DMS114 treated with DMSO at 0.1 percent for 48 hours (cell line): ENCODE data around the gene TAF6L.
"Not testable (repeated sequence)": the region's sequence is repeated elsewhere in the genome, so short reads cannot be mapped to it uniquely, and the experiment has no call there.

Source experiments
- DNase-seq: peaks from one replicate; lab custom pipeline; 2025; ENCODE audit not compliant: unreplicated experiment; lab: John Stamatoyannopoulos, UW

TAF6L gene

GRCh38 chr11:62805076-62805892, 34.1 kb downstream of the TAF6L start, which contains the start of gene NXF1:
Gene NXF1, minus strand, starts transcription at chr11:62805440. Its CDS starts 84 bp downstream, at chr11:62805356.
- DNase-seq: peak; percentile 84

- no peak for DNase-seq
Observed at GRCh38 chr11:62805961-62806441, 34.8 kb downstream of the TAF6L start.

DNA sequence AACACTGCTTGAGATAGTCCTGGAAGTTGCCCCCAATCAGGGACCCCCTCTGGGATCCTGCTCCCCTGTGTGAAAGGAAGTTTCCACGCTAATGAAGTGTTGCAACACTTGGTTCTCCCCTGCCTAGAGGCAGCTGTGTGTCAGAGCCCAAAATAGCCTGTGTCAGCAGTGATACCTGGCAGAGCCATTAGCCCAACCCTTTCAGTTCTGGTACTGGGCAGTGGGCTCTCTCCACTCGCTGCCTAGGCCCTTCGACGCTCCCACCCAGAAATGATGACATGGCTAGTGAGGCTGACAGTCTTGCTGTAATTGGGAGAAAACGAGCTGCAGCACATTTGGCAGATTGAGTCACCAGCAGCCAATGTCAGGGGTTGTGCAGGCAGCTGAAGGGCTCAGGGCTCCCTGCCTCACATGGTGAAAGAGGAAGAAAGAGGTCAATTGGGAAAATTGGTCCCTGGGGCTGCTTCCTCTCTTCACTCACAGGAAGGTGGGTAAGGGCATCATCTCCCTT, 35.5 kb downstream of the TAF6L start:
- no peak for DNase-seq

DNA sequence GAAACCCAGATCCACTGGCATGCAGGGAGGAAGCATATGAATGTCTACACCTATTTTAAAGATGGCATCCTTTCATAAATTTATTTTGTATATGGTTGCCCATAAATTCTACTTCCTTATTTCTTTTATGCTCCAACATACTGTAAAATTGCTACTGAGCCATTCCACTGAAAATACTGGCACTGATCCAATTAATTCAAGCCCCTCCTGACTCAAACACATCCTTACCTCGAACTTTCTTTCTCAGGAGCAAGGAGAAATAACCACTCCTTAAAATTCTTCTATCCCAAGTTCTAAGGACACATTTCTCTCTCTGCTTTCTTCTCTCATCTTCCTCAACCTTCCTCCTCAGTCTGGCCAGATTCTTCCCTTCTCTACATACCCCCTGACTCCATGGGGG, 39.6 kb downstream of the TAF6L start:
- DNase-seq: no peak

GRCh38 chr11:62811659-62812058, 40.5 kb downstream of the TAF6L start:
- no peak for DNase-seq

DNA sequence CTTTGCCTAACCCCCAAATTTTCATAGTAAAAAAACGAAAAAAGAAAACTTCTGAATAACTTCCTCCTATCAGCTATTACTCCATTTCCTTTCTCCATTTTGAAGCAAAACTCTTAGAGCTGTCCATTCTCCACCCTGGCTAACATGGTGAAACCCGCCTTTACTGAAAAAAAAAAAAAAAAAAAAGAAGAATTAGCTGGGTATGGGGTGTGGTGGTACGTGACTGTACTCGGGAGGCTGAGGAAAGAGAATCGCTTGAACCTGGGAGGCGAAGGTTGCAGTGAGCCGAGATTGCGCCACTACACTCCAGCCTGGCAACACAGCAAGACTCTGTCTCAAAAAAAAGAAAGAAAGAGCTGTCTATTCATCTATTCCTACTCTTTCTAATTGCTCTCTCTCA, 45.4 kb downstream of the TAF6L start:
- no peak for DNase-seq

DNA sequence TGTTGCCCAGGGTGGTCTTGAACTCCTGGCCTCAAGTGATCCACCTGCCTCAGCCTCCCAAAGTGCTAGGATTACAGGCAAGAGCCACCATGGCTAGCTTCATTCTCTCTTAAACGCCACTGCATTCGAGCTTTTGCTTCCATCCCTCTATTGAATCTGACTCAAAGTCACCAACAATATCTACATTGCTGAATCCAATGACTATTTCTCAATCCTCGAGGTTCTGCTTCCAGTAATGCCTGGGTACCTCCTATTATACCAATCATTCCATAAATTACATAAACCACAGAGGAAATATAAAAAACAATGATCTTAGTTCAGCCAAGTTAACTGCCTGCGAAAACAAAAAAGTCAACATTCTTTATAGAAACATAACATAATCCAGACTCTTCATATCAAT, 45.9 kb downstream of the TAF6L start:
- DNase-seq: no peak

GRCh38 chr11:62823677-62824076, 52.5 kb downstream of the TAF6L start:
- DNase-seq: no peak

DNA sequence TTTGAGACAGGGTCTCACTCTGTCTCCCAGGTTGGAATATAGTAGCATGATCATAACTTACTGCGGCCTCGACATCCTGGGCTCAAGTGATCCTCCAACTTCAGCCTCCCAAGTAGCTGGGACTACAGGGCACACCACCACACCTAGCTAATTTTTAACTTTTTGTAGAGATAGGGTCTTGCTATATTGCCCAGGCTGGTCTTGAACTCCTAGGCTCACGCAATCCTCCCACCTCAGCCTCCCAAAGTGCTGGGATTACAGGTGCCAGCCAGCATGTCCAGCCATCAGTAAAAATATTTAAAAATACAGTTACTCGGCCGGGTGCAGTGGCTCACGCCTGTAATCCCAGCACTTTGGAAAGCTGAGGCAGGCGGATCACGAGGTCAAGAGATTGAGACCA, 56.9 kb downstream of the TAF6L start:
- not testable (repeated sequence) for DNase-seq

DNA sequence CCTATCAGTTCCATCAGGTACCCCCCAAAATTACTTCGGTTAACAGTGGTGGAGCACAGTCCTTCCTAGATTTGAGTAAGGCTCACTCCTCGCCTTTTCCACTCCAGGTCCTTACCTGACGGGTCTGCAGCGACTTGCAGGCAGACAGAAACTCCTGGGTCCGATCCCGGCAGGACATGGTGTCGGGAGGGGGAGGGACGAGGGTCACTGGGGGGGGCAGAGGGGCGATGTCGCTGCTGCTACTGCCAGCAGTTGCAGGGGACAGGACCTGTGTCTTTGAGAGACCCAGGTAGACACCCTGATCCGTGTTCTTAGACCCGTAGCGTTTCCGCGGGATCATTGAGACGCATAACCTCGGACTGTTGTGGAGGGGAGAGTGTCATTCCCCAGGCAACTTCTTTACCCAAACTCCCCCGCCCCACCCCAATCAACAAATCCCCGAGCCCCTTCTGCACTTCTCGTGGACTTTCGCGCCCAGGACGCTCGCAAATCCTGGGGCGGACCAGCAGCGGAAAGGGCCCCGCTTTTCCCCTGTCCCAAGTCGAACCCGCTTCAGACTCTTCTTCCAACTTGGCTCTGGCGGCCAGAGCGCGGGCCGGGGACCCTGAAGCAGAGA, 59.8 kb downstream of the TAF6L start:
- DNase-seq: peak; percentile 59

- peak; percentile 95 for DNase-seq
Observed at GRCh38 chr11:62831520-62832335, 60.5 kb downstream of the TAF6L start, which contains the start of gene STX5. Gene STX5, minus strand, starts transcription at chr11:62832051. Its CDS starts 808 bp downstream, at chr11:62831243.

DNA sequence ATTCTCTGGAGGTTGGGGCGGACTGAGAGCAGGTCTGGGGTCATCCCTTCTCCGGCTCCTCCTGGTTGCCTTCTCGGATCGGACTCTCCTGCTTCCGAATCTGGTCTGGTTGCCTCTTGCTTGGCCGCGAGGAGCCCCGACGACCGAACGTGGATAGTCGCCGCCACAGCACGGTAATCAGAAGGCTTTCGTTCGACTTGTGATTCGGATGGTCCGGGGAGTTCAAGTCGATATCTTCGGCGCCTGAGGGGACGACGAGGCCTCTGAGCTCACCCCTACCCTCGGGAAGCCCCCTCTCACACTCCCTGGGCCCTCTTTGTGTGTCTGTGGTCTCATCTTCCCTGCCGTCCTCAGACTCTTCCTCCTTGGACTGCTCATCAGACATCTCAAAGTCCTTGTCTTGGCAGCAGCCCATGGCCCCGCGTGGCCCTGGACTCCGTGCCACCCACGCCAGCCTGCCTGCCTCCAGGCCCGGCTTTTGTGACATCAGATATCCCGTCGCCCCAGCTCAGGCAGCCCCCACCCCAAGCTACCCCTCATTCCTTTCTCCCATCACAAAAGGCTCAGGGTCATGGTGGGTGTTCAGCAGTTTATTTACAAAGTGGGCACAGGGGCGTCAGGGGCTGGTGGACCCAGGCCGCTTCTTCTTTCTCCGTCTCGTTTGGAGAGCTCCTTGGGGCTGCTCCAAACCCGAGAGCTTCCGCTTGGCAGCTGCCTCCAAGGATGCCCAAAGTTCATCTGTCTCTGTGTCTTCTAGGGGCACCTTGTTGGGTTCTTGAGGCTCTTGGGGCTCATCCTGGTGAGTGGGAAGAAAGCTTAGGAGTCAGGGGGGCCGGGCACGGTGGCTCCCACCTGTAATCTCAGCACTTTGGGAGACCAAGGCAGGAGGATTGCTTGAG, 61.4 kb downstream of the TAF6L start, which contains the start of gene TEX54:
Gene TEX54 (minus strand): TSS at position 506 of the 899 bp plus-strand sequence.
- no peak for DNase-seq

GRCh38 chr11:62835336-62835735, 64.1 kb downstream of the TAF6L start:
- DNase-seq: no peak
